ENCODE results near the gene LARGE1.

DNA sequence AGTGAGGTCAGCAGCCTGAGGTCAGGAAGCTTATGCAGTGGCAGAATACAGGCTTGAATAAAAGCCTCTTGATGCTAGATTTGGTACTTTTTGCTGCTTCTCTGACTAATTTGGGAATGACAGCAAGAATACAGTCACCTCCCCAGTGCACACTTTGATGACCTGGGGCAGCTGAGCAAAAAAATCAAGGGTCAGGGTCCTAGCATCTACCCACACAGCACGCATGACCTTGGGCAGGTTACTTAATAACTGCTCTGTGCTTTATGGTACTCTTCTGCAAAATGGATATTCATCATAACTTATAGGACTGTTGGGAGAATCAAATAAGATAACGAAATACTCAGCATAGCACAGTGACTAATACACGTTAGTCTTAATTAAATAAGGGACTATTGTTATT, 518.0 kb downstream of the LARGE1 start:
- TF ChIP-seq, protein P1, sequence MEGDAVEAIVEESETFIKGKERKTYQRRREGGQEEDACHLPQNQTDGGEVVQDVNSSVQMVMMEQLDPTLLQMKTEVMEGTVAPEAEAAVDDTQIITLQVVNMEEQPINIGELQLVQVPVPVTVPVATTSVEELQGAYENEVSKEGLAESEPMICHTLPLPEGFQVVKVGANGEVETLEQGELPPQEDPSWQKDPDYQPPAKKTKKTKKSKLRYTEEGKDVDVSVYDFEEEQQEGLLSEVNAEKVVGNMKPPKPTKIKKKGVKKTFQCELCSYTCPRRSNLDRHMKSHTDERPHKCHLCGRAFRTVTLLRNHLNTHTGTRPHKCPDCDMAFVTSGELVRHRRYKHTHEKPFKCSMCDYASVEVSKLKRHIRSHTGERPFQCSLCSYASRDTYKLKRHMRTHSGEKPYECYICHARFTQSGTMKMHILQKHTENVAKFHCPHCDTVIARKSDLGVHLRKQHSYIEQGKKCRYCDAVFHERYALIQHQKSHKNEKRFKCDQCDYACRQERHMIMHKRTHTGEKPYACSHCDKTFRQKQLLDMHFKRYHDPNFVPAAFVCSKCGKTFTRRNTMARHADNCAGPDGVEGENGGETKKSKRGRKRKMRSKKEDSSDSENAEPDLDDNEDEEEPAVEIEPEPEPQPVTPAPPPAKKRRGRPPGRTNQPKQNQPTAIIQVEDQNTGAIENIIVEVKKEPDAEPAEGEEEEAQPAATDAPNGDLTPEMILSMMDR (conservative IDR thresholded peaks at IDR 0.05; ENCODE audit: low read depth, low read length), result no peak
- TF ChIP-seq EZH2 (IDR thresholded peaks at IDR 0.05; ENCODE audit: low read length, unreplicated experiment), result no peak
